ENCODE measurements around the gene PITPNC1.

Gene PITPNC1

GRCh38 chr17:67563692-67564228 lies 186.7 kb downstream of the PITPNC1 start:
- no peak for DNase-seq (ENCODE audit: low read depth)
- no peak overlapping the region for H3K4me3 ChIP-seq (replicated peaks; ENCODE audit: low read depth, low read length)
- TF ChIP-seq CTCF (IDR thresholded peaks at IDR 0.05; ENCODE audit: low read length, missing control alignments): no peak

GRCh38 chr17:67565068-67565467 lies 188.0 kb downstream of the PITPNC1 start:
- TF ChIP-seq CTCF (IDR thresholded peaks at IDR 0.05; ENCODE audit: low read length, missing control alignments): no peak
- H3K4me3 ChIP-seq (replicated peaks; ENCODE audit: low read depth, low read length): no peak overlapping the region
- DNase-seq (ENCODE audit: low read depth): no peak

GRCh38 chr17:67566656-67567055 lies 189.6 kb downstream of the PITPNC1 start:
- H3K4me3 ChIP-seq (replicated peaks; ENCODE audit: low read depth, low read length): no peak overlapping the region
- no peak for TF ChIP-seq CTCF (IDR thresholded peaks at IDR 0.05; ENCODE audit: low read length, missing control alignments)
- DNase-seq (ENCODE audit: low read depth): no peak

- no peak for TF ChIP-seq CTCF (IDR thresholded peaks at IDR 0.05; ENCODE audit: low read length, missing control alignments)
- no peak for DNase-seq (ENCODE audit: low read depth)
These were observed 192.0 kb downstream of the PITPNC1 start for GRCh38 chr17:67569015-67569451.

GRCh38 chr17:67569873-67570272 lies 192.8 kb downstream of the PITPNC1 start:
- TF ChIP-seq CTCF (IDR thresholded peaks at IDR 0.05; ENCODE audit: low read length, missing control alignments): no peak
- H3K4me3 ChIP-seq (replicated peaks; ENCODE audit: low read depth, low read length): no peak overlapping the region
- no peak for DNase-seq (ENCODE audit: low read depth)

More at GRCh38 chr17:67569015-67569451, 192.0 kb downstream of the PITPNC1 start:
- H3K4me3 ChIP-seq (replicated peaks; ENCODE audit: low read depth, low read length): no peak overlapping the region

GRCh38 chr17:67570797-67571196 lies 193.7 kb downstream of the PITPNC1 start:
- no peak overlapping the region for H3K4me3 ChIP-seq (replicated peaks; ENCODE audit: low read depth, low read length)
- no peak for DNase-seq (ENCODE audit: low read depth)
- TF ChIP-seq CTCF (IDR thresholded peaks at IDR 0.05; ENCODE audit: low read length, missing control alignments): no peak

- H3K4me3 ChIP-seq (replicated peaks; ENCODE audit: low read depth, low read length): no peak overlapping the region
- DNase-seq (ENCODE audit: low read depth): no peak
- TF ChIP-seq CTCF (IDR thresholded peaks at IDR 0.05; ENCODE audit: low read length, missing control alignments): no peak
These were observed 194.4 kb downstream of the PITPNC1 start for GRCh38 chr17:67571478-67571877.
